ENCODE data around the gene OSBPL1A.
A peak's percentile ranks its signal among the peaks of the same experiment; 100 is the strongest.

OSBPL1A gene

DNA sequence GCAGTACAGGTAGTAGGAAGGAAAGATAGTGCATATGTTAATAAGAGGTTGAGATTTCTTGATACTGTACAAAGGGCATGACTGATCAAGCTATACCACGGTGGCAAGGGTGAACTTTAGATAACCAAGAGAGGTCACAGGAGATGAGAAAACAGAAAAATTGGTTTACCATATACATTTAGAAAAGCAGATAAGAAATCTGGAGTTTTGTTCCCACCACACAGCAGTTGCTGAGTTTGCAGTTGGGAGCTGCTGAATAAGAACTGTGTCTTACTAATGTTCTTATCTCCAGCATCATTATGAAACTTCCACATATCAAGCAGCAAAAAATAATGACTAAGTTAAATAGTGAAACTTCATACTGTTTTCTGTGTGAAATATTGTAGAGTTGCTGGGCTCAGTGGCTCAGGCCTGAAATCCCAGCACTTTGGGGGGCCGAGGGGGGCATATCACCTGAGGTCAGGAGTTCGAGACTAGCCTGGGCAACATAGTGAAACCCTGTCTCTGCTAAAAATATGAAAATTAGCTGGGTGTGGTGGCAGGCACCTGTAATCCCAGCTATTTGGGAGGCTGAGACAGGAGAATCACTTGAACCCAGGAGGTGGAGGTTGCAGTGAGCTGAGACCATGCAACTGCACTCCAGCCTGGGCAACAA, 16.9 kb upstream of the OSBPL1A start:
- H3K27ac Mint-ChIP-seq = no peak overlapping the region
- H3K4me1 Mint-ChIP-seq (ENCODE audit: low read depth) = peaks cover 11% of the 10 kb centered on the region
- no peak overlapping the region for H3K4me3 Mint-ChIP-seq
- peaks cover 6% of the 10 kb centered on the region for H3K9me3 Mint-ChIP-seq (ENCODE audit: low read depth)
- peaks cover 8% of the 10 kb centered on the region for H3K36me3 Mint-ChIP-seq
- H3K27me3 Mint-ChIP-seq = peaks cover 22% of the 10 kb centered on the region

DNA sequence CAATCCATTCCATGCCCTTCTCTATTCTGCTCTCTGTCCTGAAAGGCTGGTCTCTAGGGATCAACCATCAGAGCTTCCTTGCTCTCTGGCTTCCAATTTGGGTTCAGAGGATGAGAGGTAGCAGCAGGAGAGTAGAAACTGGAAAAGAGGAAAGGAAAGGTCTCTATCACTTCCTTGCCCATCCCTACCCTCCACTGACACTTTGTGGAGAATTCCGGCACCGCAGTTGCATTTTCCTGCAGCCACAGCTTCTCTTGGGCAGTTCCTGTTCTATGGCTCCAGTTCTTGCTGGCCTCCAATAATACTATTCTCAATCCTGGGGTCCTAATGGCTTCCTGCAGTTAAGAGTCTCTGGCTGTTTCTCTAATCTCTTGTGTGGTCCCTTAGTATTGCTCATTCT, 15.5 kb upstream of the OSBPL1A start:
- Mint-ChIP-seq H3K4me1 (ENCODE audit: low read depth) (peaks cover 11% of the 10 kb centered on the region), H3K9me3 (ENCODE audit: low read depth) (peaks cover 6% of the 10 kb centered on the region), H3K4me3 (no peak overlapping the region), H3K27ac (no peak overlapping the region), H3K36me3 (peaks cover 8% of the 10 kb centered on the region), H3K27me3 (peaks cover 21% of the 10 kb centered on the region)

DNA sequence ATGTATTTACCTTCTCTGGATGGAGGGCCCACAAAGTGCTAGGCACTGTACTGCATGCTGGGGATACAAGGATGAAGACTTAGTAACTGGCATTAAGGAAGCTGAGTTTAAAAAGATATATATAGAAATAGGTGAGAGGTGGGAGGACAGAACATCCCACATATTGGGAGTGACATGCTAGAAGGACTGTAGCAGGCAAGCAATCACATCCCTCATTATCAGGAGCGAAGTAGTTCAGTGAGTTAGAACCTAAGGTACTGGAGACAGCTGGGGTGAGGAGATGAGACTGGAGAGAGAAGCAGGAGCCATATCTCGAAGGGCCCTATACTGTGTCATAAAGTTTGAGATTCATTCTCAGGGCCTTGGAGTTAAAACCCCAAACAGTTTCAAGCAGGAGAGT, 10.9 kb upstream of the OSBPL1A start:
- peaks cover 6% of the 10 kb centered on the region for H3K9me3 Mint-ChIP-seq (ENCODE audit: low read depth)
- no peak overlapping the region for H3K27ac Mint-ChIP-seq
- no peak overlapping the region for H3K4me3 Mint-ChIP-seq
- peaks cover 9% of the 10 kb centered on the region for H3K4me1 Mint-ChIP-seq (ENCODE audit: low read depth)
- peaks cover 41% of the 10 kb centered on the region for H3K27me3 Mint-ChIP-seq
- peaks cover 9% of the 10 kb centered on the region for H3K36me3 Mint-ChIP-seq

DNA sequence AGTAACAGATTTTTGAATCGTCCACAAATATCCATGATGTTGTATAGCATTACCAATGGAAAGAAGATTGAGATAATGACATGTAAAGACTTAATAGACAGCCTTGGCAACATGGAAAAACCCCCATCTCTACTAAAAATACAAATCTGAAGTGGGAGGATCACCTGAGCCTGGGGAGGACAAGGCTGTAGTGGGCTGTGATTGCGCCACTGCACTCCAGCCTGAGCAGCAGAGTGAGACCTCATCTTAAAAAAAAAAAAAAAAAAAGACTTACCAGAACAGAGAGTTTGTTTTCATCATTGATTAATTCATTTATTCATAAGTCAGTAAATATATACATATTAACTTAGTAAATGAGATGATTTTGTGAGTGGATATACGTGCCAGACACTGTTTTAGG, 7.0 kb upstream of the OSBPL1A start:
- Mint-ChIP-seq H3K27ac (no peak overlapping the region), H3K4me3 (no peak overlapping the region), H3K9me3 (ENCODE audit: low read depth) (no peaks in the 10 kb centered on the region), H3K36me3 (peaks cover 4% of the 10 kb centered on the region), H3K27me3 (peaks cover 38% of the 10 kb centered on the region), H3K4me1 (ENCODE audit: low read depth) (peaks cover 3% of the 10 kb centered on the region)

DNA sequence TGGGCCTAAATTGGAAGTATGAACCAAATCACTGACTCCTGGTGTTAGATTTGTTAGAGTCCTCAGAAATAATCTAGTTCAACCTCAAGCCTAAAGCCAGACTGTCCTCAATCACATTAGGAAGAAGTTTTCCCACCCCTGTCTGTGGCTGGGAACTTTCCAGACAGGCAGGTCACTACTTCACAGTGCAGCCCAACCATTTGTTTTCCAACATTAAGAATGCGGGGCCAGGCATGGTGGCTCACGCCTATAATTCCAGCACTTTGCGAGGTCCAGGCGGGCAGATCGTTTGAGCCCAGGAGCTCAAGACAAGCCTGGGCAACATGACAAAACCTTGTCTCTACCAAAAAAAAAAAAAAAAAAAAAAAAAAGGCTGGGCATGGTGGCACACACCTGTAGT, 5.5 kb upstream of the OSBPL1A start:
- H3K4me1 Mint-ChIP-seq (ENCODE audit: low read depth) = peaks cover 7% of the 10 kb centered on the region
- no peaks in the 10 kb centered on the region for H3K9me3 Mint-ChIP-seq (ENCODE audit: low read depth)
- H3K36me3 Mint-ChIP-seq = peaks cover 4% of the 10 kb centered on the region
- H3K4me3 Mint-ChIP-seq = no peak overlapping the region
- H3K27me3 Mint-ChIP-seq = peaks cover 31% of the 10 kb centered on the region
- no peak overlapping the region for H3K27ac Mint-ChIP-seq

DNA sequence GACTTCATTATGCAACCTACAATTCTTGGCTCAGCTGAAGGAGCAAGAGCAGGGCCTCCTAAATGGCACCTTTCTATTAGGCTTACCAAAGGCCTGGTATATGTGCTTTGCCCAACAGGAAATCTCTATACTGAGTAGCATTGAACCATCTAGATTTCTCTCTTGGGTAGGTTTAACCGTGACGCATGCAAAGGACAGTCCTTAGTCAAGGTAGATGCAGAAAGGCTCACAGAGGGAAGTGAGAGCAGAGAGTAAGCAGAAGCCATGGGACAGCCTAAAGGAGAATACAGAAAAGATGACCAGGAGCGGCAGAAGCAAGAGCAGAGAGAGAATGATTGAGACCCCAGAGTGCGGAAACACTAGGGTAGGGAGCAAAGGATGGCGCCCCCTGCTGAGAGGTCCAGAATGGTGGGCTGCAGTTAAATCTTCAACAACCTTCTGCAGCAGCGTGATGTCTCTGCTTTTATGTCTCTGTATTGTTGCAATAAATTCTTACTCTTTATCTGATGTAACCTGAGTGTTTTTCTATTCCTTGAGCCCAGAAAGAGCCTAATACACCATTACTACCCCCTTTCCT, 4.7 kb upstream of the OSBPL1A start:
- peaks cover 4% of the 10 kb centered on the region for H3K36me3 Mint-ChIP-seq
- peaks cover 25% of the 10 kb centered on the region for H3K27me3 Mint-ChIP-seq
- H3K9me3 Mint-ChIP-seq (ENCODE audit: low read depth) = no peaks in the 10 kb centered on the region
- no peak overlapping the region for H3K4me3 Mint-ChIP-seq
- H3K4me1 Mint-ChIP-seq (ENCODE audit: low read depth) = peaks cover 10% of the 10 kb centered on the region
- H3K27ac Mint-ChIP-seq = no peak overlapping the region

DNA sequence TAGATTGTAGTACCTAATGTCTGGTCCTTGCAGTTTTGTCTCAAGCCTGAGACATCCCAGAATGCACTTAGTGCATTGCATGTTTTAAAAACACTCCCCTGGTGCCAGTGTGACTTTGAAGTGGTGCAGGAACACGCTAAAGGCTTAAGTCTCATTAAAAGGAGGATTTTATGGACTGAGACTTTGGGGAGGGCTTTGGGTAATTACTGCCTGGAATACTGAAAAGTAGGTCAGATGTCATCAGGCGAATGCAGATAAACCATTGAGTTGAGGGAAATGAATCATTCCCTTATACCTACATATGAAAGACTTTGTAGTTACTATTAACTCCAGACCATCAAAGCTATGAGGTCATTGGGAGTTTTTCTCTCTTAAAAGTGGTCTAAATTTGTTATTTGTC, 3.0 kb upstream of the OSBPL1A start:
- no peak overlapping the region for H3K4me3 Mint-ChIP-seq
- H3K4me1 Mint-ChIP-seq (ENCODE audit: low read depth) = peaks cover 14% of the 10 kb centered on the region
- no peaks in the 10 kb centered on the region for H3K9me3 Mint-ChIP-seq (ENCODE audit: low read depth)
- peaks cover 2% of the 10 kb centered on the region for H3K36me3 Mint-ChIP-seq
- H3K27me3 Mint-ChIP-seq = peaks cover 17% of the 10 kb centered on the region
- no peak overlapping the region for H3K27ac Mint-ChIP-seq

DNA sequence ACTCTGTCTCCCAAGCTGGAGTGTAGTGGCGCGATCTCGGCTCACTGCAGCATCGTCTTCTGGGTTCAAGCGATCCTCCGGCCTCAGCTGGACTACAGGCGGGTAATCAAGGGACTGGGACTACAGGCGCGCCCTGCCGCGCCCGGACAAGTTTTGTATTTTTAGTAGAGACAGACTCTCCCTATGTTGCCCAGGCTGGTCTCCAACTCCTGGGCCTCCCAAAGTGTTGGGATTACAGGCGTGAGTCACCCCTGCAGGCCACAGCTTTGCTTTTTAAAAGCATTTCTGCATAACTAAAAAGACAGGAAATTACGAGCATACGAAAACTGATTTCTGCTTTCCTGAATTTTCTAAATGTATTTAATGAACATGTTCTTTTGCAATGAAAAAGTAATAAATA, 916 bp upstream of the OSBPL1A start:
- peaks cover 2% of the 10 kb centered on the region for H3K36me3 Mint-ChIP-seq
- no peak overlapping the region for H3K27ac Mint-ChIP-seq
- H3K4me1 Mint-ChIP-seq (ENCODE audit: low read depth) = peaks cover 21% of the 10 kb centered on the region
- no peaks in the 10 kb centered on the region for H3K9me3 Mint-ChIP-seq (ENCODE audit: low read depth)
- no peak overlapping the region for H3K4me3 Mint-ChIP-seq
- peaks cover 11% of the 10 kb centered on the region for H3K27me3 Mint-ChIP-seq

DNA sequence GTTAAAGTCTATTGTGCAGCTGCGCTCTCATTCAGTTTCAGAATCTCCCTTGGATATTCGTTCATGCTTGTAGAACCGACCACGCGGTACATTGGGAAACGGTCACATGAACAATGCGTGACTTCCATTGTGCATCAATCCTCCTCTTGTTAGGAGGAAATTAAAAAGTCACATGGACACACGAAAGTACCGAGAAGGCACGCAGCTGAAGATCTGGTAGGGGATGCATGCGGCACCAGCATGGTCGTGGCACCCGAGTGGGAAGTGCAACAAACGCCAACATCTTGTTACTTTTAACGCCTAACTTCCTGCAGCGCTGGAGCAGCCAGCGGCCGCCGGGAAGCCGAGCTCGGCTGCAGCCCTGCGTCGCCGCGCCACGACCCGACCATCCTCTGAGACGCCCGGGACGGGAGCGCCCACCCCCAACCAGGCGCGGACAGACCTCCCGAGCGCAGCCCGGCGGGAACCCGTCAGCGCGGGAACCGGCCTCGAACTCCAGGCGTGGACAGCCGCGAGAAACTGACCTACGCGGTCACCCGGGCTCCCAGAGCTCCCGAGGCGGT, 412 bp downstream of the OSBPL1A start:
- Mint-ChIP-seq H3K36me3 (peaks cover 2% of the 10 kb centered on the region), H3K4me3 (peak overlapping the region; percentile 90), H3K4me1 (ENCODE audit: low read depth) (peaks cover 21% of the 10 kb centered on the region), H3K9me3 (ENCODE audit: low read depth) (no peaks in the 10 kb centered on the region), H3K27ac (peak overlapping the region; percentile 64), H3K27me3 (peaks cover 6% of the 10 kb centered on the region)

DNA sequence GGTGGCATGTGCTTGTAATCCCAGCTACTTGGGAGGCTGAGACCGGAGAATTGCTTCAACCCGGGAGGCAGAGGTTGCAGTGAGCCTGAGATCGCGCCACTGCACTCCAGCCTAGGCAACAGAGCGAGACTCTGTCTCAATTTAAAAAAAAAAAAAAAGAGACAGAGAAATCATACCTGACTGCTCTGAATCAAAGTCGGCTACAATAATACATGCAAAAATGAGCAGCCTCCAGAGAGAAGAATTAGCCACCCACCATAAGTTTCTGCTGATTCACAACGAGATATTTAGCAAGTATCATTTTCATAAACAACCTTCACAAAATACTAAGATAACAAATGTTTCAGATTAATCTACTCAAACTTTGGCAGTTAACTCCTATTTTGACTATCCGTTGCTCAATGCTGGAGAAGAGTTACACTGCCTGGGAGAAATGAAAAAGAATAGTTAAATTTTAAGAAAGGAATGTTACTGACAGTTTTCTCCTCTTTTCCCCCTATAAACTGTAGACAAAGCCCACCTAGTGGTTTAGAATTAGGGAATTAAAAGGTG, 1.5 kb downstream of the OSBPL1A start:
- Mint-ChIP-seq H3K4me1 (ENCODE audit: low read depth) (peaks cover 21% of the 10 kb centered on the region), H3K9me3 (ENCODE audit: low read depth) (no peaks in the 10 kb centered on the region), H3K27ac (no peak overlapping the region), H3K4me3 (peak overlapping the region; percentile 17), H3K36me3 (no peaks in the 10 kb centered on the region), H3K27me3 (peaks cover 6% of the 10 kb centered on the region)

DNA sequence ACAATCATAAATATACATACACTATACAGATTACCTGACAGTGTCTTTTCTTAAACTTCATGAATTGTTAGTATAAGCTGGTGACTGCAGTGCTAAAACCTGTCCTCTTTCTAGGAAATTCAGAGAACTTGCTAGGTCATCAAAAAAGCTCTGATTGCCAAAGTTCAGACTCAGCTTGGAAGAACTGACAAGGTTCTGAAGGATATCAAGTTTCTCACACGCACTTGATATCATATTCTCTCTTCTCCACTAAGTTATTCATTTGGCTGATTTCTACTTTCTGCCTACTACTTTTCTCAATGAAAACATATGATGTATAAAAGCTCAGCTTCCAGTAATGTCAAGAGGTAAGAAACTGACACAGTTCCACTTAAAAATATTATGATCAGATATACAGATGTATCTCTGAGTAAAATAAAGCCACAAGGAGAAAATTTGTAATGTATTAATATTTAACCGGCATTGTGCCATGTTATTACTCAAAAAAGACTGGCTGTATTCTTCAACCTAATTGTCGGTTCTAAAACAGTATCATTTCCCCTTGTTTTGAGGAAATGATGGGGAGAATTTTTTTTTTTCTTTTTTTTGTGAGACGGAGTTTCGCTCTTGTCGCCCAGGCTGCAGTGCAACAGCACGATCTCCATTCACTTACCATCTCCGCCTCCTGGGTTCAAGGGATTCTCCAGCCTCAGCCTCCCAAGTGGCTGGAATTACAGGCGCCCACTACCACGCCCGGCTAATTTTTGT, 2.4 kb downstream of the OSBPL1A start:
- no peaks in the 10 kb centered on the region for H3K9me3 Mint-ChIP-seq (ENCODE audit: low read depth)
- no peaks in the 10 kb centered on the region for H3K36me3 Mint-ChIP-seq
- no peak overlapping the region for H3K27ac Mint-ChIP-seq

DNA sequence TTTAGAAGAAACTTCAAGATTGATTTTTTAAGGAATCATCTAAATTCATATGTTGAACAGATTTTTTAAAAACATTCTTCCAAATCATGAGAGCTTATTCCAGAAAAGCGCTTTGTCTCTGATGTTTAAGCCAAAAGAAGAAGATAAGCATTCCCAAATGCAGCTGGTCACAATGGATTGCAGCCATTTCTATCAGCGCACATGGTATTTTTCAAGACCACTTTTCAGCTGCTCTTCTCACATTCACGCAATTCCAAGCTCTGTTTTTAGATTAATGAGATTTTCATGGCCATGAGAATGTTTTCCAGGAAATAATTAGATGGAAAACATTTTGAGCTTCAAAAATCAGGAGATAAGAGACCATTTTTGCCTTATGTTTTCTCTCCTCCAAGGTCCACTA, 8.7 kb downstream of the OSBPL1A start:
- H3K36me3 Mint-ChIP-seq = peaks cover 1% of the 10 kb centered on the region
- H3K27ac Mint-ChIP-seq = no peak overlapping the region
- no peaks in the 10 kb centered on the region for H3K9me3 Mint-ChIP-seq (ENCODE audit: low read depth)
- no peak overlapping the region for H3K4me3 Mint-ChIP-seq
- no peaks in the 10 kb centered on the region for H3K27me3 Mint-ChIP-seq
- H3K4me1 Mint-ChIP-seq (ENCODE audit: low read depth) = no peaks in the 10 kb centered on the region

More for the DNA sequence above, 2.4 kb downstream of the OSBPL1A start:
- H3K4me1 Mint-ChIP-seq (ENCODE audit: low read depth) = peaks cover 18% of the 10 kb centered on the region
- peak overlapping the region; percentile 27 for H3K4me3 Mint-ChIP-seq
- H3K27me3 Mint-ChIP-seq = peaks cover 3% of the 10 kb centered on the region

DNA sequence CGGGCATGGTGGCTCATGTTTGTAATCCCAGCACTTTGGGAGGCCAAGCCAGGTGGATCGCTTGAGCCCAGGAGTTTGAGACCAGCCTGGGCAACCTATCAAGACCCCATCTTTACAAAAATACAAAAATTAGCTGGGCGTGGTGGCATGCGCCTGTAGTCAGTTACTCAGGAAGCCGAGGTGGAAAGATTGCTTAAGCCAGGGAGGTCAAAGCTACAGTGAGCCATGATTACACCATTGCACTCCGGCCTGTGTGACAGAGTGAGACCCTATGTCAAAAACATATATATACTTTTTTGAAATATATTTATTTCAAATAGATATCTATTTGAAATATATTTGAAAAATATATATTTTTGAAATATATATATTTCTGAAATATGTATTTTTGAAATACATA, 10.9 kb downstream of the OSBPL1A start:
- no peaks in the 10 kb centered on the region for H3K9me3 Mint-ChIP-seq (ENCODE audit: low read depth)

DNA sequence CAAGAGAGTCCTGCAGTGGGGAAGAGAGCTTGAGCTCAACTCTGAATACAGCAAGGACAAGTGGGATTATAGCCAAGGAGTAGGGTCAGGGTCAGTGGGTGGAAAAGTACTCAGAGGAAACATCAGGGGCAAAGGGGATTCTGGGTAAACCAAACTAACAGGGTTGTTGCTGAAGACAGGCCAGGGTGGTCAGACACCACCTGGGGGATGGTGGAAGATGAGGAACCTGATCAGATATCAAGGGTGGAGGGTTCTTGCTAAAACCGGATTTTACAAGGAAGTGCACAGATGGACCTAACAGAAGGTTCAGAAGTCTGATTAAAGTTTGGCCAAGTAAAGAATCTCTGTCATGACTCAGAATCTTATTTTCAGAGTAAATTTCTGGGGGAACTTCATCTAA, 16.5 kb downstream of the OSBPL1A start:
- H3K4me1 Mint-ChIP-seq (ENCODE audit: low read depth) = no peaks in the 10 kb centered on the region
- no peaks in the 10 kb centered on the region for H3K9me3 Mint-ChIP-seq (ENCODE audit: low read depth)
- no peak overlapping the region for H3K4me3 Mint-ChIP-seq
- H3K36me3 Mint-ChIP-seq = peaks cover 4% of the 10 kb centered on the region
- no peak overlapping the region for H3K27ac Mint-ChIP-seq
- H3K27me3 Mint-ChIP-seq = peaks cover 2% of the 10 kb centered on the region

More for the DNA sequence above, 10.9 kb downstream of the OSBPL1A start:
- Mint-ChIP-seq H3K4me3 (no peak overlapping the region), H3K36me3 (peaks cover 4% of the 10 kb centered on the region), H3K27me3 (no peaks in the 10 kb centered on the region), H3K27ac (no peak overlapping the region), H3K4me1 (ENCODE audit: low read depth) (no peaks in the 10 kb centered on the region)

DNA sequence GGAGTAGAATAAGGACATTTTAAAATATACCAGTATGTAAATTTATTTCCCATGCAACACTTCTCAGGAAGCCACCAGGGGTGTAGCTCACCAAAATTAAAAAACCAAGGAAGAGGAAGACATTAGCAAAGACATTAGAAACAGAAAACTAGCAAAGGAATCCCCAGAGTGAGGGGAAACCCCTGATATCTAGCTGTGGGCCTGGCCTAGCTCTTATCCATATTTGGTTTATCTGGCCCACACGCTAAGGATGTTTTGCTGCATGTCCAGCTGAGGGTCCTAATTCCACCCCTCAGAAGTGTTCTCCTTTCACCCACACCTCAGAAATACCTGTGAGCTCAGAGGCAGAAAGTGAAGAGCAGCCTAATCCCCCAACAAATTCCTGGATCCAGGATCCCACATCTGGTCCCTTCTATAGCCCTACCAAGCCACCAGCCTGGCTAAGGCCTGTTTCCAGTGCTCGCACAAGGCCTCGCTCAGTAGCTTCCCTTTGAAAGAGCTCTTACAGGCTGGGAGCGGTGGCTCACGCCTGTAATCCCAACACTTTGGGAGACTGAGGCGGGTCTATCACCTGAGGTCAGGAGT, 17.4 kb downstream of the OSBPL1A start:
- no peaks in the 10 kb centered on the region for H3K4me1 Mint-ChIP-seq (ENCODE audit: low read depth)
- H3K27ac Mint-ChIP-seq = no peak overlapping the region
- peaks cover 7% of the 10 kb centered on the region for H3K36me3 Mint-ChIP-seq
- no peaks in the 10 kb centered on the region for H3K9me3 Mint-ChIP-seq (ENCODE audit: low read depth)
- peaks cover 2% of the 10 kb centered on the region for H3K27me3 Mint-ChIP-seq
- H3K4me3 Mint-ChIP-seq = no peak overlapping the region
